ENCODE data around the gene RMP24.

The RMP24 gene

DNA sequence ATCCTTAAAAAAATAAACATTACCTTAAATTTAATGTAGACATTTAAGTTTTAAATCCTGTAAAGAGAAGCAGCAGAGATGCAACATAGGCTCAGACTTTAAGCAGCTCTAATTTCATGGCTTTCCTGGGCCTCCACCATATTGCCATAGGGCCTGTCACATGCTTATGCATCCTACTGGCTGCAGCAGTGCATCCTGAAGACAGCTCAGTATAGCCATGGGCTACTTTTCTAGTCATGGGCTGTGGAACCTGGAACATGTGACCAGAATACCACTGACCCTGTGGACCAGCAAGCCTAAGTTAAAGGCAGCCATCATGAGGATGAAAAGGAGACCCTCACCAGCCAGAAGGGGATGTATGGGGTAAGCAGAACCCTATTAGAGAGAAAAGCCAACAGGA, 10.7 kb downstream of the RMP24 start:
- TF ChIP-seq CTCF (IDR thresholded peaks at IDR 0.05): no peak
- H3K4me1 Mint-ChIP-seq (ENCODE audit: low read depth): peaks cover 12% of the 10 kb centered on the region
- H3K36me3 Mint-ChIP-seq (ENCODE audit: low read depth): peaks cover 23% of the 10 kb centered on the region
- no peak overlapping the region for H3K4me3 Mint-ChIP-seq (ENCODE audit: unreplicated experiment)
- no peaks in the 10 kb centered on the region for H3K27me3 Mint-ChIP-seq (ENCODE audit: low read depth)
- H3K27ac Mint-ChIP-seq (ENCODE audit: unreplicated experiment): peak overlapping the region; percentile 65
- DNase-seq (ENCODE audit: low spot score): no peak
- peaks cover 4% of the 10 kb centered on the region for H3K9me3 Mint-ChIP-seq (ENCODE audit: low read depth)

GRCh38 chr18:35983818-35984217, 11.3 kb downstream of the RMP24 start:
- Mint-ChIP-seq H3K27ac (ENCODE audit: unreplicated experiment) (peak overlapping the region; percentile 65), H3K4me1 (ENCODE audit: low read depth) (peaks cover 12% of the 10 kb centered on the region), H3K27me3 (ENCODE audit: low read depth) (no peaks in the 10 kb centered on the region), H3K9me3 (ENCODE audit: low read depth) (peaks cover 4% of the 10 kb centered on the region), H3K4me3 (ENCODE audit: unreplicated experiment) (no peak overlapping the region), H3K36me3 (ENCODE audit: low read depth) (peaks cover 16% of the 10 kb centered on the region)
- no peak for TF ChIP-seq CTCF (IDR thresholded peaks at IDR 0.05)
- DNase-seq (ENCODE audit: low spot score): no peak

DNA sequence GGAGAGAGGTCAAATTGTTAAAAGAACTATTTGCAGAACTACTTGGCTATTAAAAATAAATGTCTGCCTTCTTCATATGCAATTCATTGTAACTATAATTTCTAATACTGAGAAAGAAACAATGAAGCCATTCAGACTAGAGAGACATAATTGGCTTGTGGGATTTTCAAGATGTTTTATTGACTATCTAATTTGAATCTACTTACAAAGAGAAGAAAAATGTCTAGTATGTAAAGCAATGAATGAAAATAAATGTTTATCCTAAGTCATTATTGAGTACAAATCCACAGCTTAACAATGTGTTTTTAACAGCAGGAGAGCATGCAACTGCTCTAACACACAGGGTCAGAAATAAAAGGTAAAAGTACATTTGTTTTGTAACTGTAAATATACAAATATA, 19.2 kb downstream of the RMP24 start:
- DNase-seq (ENCODE audit: low spot score): no peak
- TF ChIP-seq CTCF (IDR thresholded peaks at IDR 0.05): no peak
- Mint-ChIP-seq H3K36me3 (ENCODE audit: low read depth) (peaks cover 3% of the 10 kb centered on the region), H3K27ac (ENCODE audit: unreplicated experiment) (no peak overlapping the region), H3K27me3 (ENCODE audit: low read depth) (no peaks in the 10 kb centered on the region), H3K4me3 (ENCODE audit: unreplicated experiment) (no peak overlapping the region), H3K4me1 (ENCODE audit: low read depth) (no peaks in the 10 kb centered on the region), H3K9me3 (ENCODE audit: low read depth) (no peaks in the 10 kb centered on the region)

- Mint-ChIP-seq H3K36me3 (ENCODE audit: low read depth) (peaks cover 3% of the 10 kb centered on the region), H3K4me1 (ENCODE audit: low read depth) (no peaks in the 10 kb centered on the region), H3K27ac (ENCODE audit: unreplicated experiment) (no peak overlapping the region), H3K4me3 (ENCODE audit: unreplicated experiment) (no peak overlapping the region), H3K27me3 (ENCODE audit: low read depth) (no peaks in the 10 kb centered on the region), H3K9me3 (ENCODE audit: low read depth) (no peaks in the 10 kb centered on the region)
- no peak for TF ChIP-seq CTCF (IDR thresholded peaks at IDR 0.05)
- DNase-seq (ENCODE audit: low spot score): no peak
Measured at GRCh38 chr18:35993013-35993412, 20.5 kb downstream of the RMP24 start.

- Mint-ChIP-seq H3K4me1 (ENCODE audit: low read depth) (peaks cover 6% of the 10 kb centered on the region), H3K36me3 (ENCODE audit: low read depth) (no peaks in the 10 kb centered on the region), H3K9me3 (ENCODE audit: low read depth) (no peaks in the 10 kb centered on the region), H3K27ac (ENCODE audit: unreplicated experiment) (no peak overlapping the region), H3K27me3 (ENCODE audit: low read depth) (no peaks in the 10 kb centered on the region), H3K4me3 (ENCODE audit: unreplicated experiment) (no peak overlapping the region)
- no peak for DNase-seq (ENCODE audit: low spot score)
- peak; percentile 60 for TF ChIP-seq CTCF (IDR thresholded peaks at IDR 0.05)
Measured at GRCh38 chr18:35998967-35999366, 26.5 kb downstream of the RMP24 start.

Data from chondrocyte (in vitro differentiated cells).